ENCODE results near the gene PIGX.

Gene PIGX

GRCh38 chr3:196711838-196712513 lies at the start of gene PIGX, which contains the start of gene CEP19:
TSS of gene PIGX (plus strand) at chr3:196712377.
TSS of gene CEP19 (minus strand) at chr3:196712250. CDS start at chr3:196708657, 3,593 bp downstream.
- TF ChIP-seq CTCF (IDR thresholded peaks at IDR 0.05) = no peak
- H3K27ac ChIP-seq = peak within 1 kb of the TSS; percentile 94 to 96
- DNase-seq (ENCODE audit: low spot score) = peak; percentile 87
- H3K4me3 ChIP-seq = peak within 1 kb of the TSS; percentile 82

GRCh38 chr3:196662711-196663571 lies 49.2 kb upstream of the PIGX start:
- DNase-seq (ENCODE audit: low spot score) = no peak
- no peak overlapping the region for H3K27ac ChIP-seq
- TF ChIP-seq CTCF (IDR thresholded peaks at IDR 0.05) = no peak
- no peak overlapping the region for H3K4me3 ChIP-seq

GRCh38 chr3:196666001-196666867 lies 45.9 kb upstream of the PIGX start:
- no peak overlapping the region for H3K27ac ChIP-seq
- no peak for DNase-seq (ENCODE audit: low spot score)
- TF ChIP-seq CTCF (IDR thresholded peaks at IDR 0.05) = no peak
- no peak overlapping the region for H3K4me3 ChIP-seq

- no peak for DNase-seq (ENCODE audit: low spot score)
- Histone ChIP-seq H3K27ac (no peak overlapping the region), H3K4me3 (no peak overlapping the region)
- no peak for TF ChIP-seq CTCF (IDR thresholded peaks at IDR 0.05)
Observed at GRCh38 chr3:196667056-196667825, 44.9 kb upstream of the PIGX start.

- H3K27ac ChIP-seq = peak overlapping the region in 1 of 2 donors; percentile 47
- no peak overlapping the region for H3K4me3 ChIP-seq
- no peak for TF ChIP-seq CTCF (IDR thresholded peaks at IDR 0.05)
Observed at GRCh38 chr3:196670339-196670738, 41.8 kb upstream of the PIGX start.

GRCh38 chr3:196673632-196674031 lies 38.5 kb upstream of the PIGX start:
- Histone ChIP-seq H3K27ac (no peak overlapping the region), H3K4me3 (no peak overlapping the region)
- TF ChIP-seq CTCF (IDR thresholded peaks at IDR 0.05) = no peak
- no peak for DNase-seq (ENCODE audit: low spot score)

More at GRCh38 chr3:196670339-196670738, 41.8 kb upstream of the PIGX start:
- no peak for DNase-seq (ENCODE audit: low spot score)

Data from coronary artery (tissue), 2 donors.